OCI-LY3 (cell line): Measurements from ENCODE around the gene URB2.

Experiments used
- EZH2phosphoT487 ChIP-seq: fragments of 200-600 bp; shearing (Covaris generic); IDR thresholded peaks from 2 replicates; pipeline ENCODE4 v1.6.1; 2018; ENCODE audit warnings: antibody characterized with exemption, mixed run types, low read depth
- TF ChIP-seq, protein P1 (sequence below): fragments of 200-600, 300-600 bp; sonication (generic); IDR thresholded peaks from 2 replicates; pipeline ENCODE4 v1.5.1; 2014; ENCODE audit warnings: antibody characterized with exemption, low read length, low read depth

DNA sequence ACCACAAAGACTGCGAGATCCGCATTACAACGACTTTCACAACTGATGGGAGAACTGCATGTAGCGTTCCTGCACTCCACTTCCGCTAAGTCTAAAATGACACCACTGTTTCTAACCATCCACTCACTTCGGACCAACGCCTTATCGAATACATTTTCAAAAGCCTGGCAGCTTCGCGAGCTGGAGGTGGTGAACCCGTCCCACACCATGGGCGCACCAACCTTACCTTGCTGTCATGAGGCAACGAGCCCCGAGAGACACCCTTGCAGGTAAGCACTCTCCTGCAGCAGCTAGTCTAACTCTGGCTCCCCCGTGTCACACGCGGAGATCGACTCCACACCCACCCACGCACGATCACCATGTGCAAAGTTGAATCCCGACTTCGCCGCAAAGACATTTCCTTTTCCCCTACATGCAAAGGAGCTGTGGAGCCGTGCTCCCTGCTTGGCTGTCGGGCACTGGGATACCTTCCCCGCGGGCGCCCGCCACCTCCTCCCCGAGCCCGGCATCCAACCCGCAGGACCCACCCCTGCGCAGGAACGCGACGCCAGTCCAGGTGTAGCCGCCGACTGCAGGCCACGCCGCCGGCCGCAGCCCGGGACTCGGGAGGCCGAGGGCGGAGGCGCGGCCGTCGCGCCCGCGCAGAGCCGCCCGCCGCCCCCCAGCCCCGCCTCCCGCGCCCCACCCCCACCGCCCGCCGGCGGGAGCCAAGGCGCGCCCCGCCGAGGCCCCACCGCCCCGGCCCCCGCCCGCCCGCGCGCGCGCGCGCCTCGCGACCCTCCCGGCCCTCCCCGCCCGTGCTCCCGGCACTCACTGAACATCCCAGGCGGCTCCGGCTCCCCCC is 754 bp upstream of the URB2 start:
- TF ChIP-seq, protein P1, sequence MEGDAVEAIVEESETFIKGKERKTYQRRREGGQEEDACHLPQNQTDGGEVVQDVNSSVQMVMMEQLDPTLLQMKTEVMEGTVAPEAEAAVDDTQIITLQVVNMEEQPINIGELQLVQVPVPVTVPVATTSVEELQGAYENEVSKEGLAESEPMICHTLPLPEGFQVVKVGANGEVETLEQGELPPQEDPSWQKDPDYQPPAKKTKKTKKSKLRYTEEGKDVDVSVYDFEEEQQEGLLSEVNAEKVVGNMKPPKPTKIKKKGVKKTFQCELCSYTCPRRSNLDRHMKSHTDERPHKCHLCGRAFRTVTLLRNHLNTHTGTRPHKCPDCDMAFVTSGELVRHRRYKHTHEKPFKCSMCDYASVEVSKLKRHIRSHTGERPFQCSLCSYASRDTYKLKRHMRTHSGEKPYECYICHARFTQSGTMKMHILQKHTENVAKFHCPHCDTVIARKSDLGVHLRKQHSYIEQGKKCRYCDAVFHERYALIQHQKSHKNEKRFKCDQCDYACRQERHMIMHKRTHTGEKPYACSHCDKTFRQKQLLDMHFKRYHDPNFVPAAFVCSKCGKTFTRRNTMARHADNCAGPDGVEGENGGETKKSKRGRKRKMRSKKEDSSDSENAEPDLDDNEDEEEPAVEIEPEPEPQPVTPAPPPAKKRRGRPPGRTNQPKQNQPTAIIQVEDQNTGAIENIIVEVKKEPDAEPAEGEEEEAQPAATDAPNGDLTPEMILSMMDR, result no peak
- no peak for TF ChIP-seq EZH2phosphoT487
